Stimulated activated CD4-positive, alpha-beta T cell treated with anti-CD3 and anti-CD28 coated beads, Interleukin-1b, Interleukin-23, amount 100 ng/mL, for 4 hours (primary cell): ENCODE data around the gene IZUMO2.
A peak's percentile ranks its signal among the peaks of the same experiment; 100 is the strongest.
"Not testable (repeated sequence)": the region's sequence is repeated elsewhere in the genome, so short reads cannot be mapped to it uniquely, and the experiment has no call there.

Experiments
- DNase-seq, 2 donors: peaks; one replicate each; pipeline ENCODE4 v3.0.0-alpha.2; 2020; ENCODE audit warnings: low read depth in 2 of 2

IZUMO2 gene

DNA sequence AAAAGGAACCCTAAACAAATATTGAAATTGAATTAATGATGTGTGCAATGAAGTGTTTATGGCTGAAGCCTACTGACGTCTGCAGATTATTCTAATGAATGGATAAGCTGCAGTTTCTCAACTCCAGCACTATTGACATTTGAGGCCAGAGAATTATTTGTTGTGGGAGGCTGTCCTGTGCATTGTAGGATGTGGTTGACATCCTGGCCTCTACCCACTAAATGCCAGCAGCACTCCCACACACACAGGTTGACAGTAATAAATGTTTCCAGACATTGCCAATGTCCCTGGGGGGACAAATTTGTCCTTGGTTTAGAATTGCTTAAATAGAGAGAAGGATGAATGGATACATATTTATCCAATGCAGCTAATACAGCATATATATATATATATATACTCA, 21.1 kb upstream of the IZUMO2 start:
- DNase-seq: no peak

DNA sequence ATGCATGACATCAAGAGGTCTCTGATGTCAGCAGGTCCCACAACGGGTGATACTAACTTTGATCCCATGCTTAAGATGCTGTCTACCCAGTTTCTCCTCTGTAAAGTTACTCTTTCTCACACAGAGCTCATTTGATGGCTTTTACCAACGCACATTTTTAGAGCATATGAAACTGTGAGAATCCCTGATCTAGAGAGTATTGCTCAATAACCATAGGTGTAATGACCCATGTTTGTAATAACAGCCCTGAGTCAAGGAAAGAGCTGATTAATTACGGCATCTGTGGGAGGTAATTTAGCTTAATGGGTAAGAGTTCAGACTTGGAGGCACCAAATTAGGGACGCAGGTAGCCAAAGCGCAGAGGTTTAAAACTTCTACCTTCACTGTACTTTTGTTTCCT, 18.0 kb upstream of the IZUMO2 start:
- no peak for DNase-seq

DNA sequence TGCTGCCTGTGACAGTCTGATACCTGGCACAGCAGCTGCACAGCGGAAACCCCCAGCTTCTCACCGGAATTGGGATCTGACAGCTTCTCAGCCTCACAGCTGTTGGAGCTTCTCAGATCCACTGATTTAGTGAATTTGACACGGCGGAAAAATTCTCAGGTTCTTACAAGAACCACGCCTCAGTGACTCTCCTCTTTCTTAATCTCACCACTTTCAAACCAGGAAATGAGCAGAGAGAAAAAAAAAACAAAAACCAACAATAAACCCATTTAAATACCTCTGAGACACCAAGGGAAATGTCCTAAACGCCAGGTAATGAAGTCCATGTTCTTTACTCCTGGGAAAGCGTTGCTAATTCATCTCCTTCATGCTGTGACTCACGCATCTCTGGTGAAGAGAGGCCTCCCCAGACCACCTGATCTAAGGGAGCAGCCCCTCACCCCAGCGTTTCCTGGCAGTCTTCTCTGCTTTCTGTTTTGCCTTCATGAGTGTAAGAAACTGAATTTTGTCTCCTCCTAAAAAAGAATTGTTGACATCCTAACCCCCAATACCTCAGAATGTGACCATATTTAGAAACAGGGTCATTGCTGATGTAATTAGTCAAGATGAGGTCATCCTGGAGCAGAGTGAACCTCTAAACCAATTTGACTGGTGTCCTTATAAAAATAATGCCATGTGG, 15.9 kb upstream of the IZUMO2 start:
- DNase-seq: no peak

DNA sequence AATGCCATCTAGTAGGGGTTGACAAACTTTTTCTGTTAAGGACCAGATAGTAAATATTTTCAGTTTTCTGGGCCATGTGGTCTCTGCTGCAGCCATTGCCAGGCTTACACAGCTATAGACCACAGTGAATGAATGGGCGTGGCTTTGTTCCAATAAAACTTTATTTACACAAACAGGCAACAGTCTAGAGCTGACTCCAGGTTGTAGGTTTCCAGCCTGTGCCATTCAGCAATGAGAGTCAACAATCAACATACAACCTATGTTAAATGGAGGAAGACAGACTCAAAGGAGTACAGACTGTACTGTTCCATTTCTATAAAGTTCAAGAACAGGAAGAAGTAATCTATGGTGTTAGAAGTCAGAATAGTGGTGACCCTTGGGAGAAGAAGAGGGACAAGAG, 15.2 kb upstream of the IZUMO2 start:
- DNase-seq: no peak

DNA sequence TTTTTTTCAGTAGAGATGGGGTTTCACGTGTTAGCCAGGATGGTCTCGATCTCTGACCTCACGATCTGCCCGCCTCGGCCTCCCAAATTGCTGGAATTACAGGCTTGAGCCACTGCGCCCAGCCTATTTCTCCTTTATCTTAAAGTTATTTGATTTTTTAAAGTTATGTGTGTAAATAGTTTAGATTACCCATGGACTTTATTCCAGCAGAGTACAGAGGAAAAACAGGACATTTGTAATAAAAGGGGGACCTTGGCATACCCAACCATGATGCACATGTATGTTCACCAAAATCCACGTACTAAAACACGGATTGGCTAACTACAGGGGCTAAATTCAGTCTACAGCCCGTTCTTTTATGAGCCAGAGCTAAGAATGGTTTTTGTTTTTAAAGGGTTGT, 13.7 kb upstream of the IZUMO2 start:
- no peak for DNase-seq

DNA sequence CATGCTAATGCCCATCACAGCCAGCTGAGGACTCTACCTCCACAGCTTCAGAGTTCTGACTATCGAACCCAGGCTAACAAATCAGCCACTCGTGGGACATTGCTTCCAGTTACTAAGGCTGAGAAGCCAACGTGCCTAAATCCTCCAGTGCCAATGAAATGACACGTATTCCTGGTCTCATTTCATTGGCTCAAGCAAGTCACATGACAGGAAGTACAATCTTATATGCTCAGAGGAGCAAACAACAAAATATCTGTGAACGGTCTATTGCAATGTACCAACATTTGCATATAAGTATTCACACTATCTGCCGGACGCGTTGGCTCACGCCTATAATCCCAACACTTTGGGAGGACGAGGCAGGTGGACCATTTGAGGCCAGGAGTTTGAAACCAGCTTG, 12.8 kb upstream of the IZUMO2 start:
- DNase-seq: no peak

DNA sequence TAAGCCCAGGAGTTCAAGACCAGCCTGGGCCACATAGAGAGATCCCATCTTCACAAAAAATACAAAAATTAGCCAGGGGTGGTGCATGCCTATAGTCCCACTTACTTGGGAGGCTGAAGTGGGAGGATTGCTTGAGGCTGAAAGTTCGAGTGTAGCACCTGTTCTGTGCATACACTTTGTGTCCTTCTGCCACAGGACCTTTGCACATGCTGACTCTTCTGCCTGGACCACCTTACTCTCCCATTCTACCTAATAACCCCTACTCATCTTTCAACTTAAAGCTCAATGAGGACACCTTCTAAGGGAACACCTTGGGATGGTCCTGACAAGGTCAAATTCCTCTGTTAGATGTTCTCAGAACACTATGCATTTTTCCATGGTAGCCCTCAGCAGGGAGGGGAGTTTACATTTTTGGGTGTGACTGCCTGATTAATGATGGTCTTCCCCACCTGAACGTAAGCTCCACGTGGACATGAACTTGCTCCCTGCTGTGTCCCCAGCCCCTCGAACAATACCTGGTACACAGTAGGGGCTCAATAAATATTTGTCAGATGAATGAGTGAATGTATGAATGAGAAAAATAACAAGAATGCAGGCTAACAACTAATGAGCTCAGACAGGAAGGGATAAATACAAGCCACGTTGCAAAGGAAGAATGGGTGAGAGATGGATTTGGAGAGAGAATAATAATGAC, 11.2 kb upstream of the IZUMO2 start:
- no peak for DNase-seq

DNA sequence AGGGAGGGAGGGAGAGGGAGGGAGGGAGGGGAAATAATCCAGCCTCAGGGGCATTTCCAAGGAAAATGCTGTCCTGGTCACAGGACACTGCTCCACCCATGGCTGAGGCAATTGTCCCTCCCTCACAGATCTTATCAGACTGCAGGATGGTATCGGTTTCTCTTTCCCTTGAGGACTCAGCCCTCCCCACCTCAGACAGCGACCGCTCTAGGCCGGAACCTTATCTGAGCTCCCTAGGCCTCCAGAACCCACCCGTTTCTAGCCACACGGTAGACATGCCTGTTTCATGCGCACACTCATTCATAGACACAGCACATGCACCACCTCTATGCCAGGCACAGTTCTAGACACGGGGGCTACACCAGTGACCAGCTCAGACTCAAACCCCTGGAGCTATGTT, 10.0 kb upstream of the IZUMO2 start:
- no peak for DNase-seq

DNA sequence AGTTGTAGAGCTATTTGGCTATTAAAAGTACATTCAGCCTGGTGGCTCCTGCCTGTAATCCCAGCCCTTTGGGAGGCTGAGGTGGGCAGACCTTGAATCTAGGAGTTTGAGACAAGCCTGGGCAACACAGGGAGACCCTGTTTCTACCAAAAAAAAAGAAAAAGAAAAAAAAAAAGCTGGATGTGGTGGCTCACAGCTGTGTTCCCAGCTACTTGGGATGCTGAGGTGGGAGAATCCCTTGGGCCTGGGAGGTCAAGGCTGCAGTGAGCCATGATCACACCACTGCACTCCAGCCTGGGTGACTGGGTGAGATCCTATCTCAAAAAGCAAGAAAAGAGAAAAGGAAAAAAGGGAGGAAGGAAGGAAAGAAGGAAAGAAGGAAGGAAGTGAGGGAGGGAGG, 9.6 kb upstream of the IZUMO2 start:
- DNase-seq: no peak

DNA sequence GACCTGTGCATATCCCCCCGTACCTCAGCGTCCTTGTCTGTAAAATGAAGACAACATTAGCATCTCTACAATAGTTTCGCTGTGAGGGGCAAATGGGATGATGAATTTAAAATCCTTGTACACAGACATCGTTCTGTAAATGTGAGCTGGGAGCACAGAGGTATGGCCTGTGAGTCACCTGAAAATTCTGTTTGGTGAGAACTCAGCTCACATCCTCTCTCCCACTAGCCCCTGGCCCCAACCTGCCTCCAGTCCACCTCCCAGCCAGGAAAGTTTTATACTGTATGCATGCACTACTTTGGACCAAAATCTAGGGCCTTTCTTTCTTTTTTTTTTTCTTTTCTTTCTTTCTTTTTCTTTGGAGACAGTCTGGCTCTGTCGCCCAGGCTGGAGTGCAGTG, 8.7 kb upstream of the IZUMO2 start:
- no peak for DNase-seq

DNA sequence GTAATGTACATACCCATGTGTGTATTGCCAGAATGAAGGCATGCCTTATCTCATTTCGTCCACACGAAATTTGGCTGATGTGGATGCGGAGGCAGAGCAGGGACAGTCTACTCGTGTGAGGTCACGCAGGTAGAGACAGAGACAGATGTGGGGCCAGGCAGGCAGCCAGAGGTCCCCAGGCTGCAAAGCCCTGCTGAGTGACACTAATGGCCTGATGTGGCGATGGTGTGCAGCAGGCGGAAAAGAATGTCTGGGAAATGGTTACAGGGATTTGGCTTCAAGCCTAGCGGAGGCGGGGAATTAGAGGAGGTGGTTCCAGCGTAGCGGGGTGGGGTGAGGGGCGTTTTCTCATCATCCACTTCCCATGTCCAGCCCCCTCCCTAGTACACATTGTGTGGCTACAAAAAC, 4.2 kb upstream of the IZUMO2 start:
- DNase-seq: no peak

DNA sequence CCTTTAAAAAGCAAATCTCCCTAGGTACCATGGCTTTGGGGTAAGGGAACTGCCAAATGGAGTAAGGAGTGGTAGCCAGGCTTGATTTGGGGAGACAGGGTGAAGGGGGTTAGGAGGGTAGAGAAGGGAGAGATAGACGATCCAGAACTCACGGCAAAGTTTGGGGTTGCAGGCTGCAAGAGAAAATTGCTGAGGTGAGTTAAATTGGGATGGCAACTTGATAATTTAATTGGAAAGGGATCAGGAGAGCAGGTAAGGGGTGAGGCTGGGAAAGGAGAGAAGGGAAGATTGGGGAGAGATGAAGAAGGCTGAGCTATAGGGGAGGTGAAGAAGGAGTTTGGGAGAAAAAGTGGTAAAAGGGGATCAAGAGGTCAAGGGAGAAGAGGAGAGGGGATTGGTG, 4.0 kb downstream of the IZUMO2 start:
- DNase-seq: no peak

DNA sequence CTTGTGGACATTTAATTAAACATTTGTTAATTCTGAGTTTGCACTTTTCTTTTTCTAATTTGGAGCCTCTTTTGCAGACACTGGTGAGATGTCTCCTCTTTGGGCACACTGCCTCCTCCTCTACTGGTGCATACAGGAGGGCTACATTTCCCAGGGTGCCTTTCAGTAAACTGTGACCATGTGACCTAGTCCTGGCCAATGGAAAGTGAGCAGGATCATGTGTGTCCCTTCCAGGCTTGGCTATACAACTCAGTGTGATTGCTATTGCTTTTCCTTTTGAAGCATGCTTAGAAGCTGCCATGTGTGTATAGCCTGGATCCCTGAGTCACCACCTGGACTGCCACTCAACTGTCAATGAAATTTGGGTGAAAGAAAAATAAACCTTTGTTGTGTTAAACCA, 4.5 kb downstream of the IZUMO2 start:
- no peak for DNase-seq

DNA sequence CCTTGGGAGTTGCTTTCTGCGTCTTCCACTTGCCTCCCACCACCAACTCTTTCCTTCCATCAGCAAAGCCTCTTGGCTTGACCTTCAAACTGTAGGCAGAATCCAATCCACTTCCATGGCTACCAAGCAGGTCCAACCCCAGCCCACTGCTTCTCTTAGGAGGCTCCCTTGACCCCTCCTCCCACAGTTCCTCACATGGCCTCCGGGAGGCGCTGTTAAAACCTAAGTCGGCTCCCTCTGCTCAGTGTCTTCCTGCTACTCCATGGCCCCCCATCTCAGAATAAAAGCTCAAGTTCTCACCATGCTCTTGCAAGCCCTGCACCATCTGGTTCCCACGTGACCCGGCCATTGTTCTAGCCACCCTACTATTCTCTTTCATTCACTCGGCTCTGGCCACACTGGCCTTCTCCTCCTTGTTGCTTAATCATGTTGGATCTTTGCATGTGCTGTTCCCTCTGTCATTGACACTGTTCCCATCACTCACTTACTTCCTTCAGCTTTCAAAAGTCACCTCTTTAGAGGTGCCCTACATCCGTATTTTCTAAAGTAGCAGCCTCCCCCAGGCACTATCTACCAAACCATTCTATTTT, 7.5 kb downstream of the IZUMO2 start:
- DNase-seq: no peak

DNA sequence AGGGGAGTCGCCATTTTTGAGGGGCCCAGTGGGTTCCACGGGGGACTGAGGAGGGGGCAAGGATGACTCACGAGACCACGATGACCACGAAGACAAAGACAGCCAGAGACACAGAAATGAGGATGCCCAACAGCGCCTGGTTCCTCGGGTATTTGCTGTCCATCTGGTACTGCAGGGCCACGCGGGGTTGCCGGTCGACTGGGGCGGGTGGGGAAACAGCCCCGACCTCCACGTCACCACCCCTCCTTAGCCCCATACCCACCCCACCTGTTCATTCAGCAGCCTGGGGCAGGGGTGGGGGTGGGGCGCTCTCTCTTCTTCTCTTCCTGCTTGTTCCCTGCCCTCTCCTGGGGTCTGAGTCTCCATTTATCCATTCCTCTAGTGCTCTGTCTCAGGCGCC, 8.6 kb downstream of the IZUMO2 start:
- no peak for DNase-seq

DNA sequence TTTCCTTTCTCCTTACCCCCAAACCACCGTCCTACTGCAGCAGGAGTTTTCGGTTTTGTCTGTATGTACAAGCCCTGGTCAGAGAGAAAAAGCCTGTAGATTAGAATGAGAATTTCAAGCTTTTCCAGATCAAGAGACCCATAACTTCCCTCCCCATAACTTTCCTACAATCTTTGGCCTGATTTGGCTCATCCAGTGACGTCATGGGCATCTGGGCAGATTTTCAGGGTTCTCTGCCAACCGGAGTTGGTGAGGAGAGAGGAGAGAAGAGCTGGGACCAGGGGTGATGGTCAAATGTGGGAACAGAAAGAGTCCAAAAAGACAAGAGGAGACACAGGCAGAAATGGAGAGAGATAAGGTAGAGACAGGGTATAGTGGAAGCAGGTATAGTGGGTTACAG, 10.5 kb downstream of the IZUMO2 start:
- DNase-seq: no peak

DNA sequence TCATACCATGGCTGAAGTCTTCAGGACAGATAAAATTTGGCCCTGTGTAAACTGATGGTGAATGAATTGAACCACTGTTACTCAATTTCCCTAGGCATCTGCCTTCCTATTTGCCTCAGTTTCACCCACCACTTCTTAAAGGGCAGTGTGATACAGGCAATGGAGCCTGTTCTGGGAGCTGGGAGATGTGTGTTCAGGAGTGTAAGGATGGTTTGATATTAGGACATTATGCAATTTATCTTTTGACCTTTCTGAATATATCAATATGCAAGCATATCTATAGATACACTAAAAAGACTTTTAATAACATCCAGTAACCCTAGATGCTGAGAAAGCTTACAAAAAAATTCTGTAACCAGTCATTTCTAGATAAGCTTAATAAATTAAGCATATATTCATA, 14.6 kb downstream of the IZUMO2 start:
- DNase-seq: no peak

DNA sequence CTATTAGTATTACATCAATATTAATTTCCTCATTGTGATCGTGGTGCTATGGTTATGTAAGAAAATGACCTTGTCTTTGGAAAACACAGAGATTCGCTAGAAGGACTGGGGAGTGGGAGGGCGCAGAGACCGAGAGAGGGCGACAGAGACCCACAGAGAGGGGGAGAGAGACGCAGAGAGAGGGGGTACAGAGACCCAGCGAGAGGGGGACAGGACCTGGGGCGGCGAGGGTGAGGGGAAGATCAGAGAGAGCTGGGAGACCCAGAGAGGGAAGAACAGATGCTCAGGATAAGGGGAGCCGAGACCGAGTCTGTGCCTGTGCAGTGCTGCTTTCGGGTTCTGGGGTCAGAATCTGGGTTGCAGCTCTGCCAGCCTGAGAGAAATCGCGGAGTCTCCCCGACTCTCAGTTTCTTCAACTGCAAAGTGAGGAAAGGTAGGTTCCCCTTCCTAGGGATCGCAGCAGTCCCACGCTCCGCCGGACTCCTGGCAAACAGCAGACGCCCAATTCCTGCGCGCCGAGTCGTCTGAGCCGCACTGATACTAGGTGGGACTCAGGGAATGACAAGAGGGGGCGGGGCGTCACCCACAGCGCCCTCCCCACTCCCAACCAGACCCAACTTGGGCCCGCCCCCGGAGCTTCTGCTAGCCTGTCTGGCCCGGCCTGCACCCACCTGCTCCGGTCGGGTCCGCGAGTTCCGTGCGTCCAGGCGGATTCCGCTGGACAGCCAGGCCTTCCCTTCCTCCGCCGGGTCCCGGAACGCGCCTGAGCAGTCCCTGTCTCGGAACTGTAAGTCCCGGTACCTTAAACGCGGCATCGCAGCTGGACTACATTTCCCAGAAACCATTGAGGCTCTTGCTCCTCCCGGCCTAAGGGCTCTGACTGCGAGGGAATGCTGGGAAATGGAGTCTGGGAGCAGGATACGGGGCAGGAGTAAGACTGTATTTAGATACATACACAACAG, 15.3 kb downstream of the IZUMO2 start:
- DNase-seq: peak; percentile 48 to 63

DNA sequence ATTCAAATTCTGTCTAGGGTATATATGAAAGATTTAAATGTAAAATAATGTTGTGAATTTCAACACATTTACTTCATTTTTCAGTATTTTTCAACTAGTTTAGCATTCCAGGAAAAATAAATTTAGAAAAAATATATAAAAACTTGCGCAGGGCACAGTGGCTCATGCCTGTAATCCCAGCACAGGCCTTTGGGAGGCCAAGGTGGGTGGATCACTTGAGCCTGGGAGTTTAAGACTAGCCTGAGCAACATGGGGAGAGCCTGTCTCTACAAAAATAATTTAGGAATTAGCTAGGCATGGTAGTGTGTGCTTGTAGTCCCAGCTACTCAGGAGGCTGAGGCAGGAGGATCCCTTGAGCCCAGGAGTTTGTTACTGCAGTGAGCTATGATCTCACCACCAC, 21.2 kb downstream of the IZUMO2 start:
- DNase-seq: not testable (repeated sequence)

DNA sequence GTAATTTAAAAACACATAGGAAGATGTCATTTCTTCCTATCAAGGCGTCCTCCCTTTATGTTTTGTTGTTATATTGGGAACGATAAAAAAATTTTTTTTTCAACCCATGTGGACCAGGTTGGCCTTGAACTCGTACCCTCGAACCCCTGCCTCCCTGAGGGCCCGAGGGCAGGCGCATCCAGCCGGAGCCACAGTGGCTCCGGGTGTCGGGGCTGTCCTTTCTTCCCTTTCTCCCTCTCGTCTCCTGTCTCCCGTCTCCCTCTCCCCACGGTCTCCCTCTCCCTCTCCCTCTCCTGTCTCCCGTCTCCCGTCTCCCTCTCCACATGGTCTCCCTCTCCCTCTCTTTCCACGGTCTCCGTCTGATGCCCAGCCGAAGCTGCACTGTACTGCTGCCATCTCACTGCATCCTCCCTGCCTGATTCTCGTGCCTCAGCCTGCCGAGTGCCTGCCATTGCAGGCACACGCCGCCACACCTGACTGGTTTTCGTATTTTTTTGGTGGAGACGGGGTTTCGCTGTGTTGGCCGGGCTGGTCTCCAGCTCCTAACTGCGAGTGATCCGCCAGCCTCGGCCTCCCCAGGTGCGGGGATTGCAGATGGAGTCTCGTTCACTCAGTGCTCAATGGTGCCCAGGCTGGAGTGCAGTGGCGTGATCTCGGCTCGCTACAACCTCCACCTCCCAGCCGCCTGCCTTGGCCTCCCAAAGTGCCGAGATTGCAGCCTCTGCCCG, 22.8 kb downstream of the IZUMO2 start:
- not testable (repeated sequence) for DNase-seq

DNA sequence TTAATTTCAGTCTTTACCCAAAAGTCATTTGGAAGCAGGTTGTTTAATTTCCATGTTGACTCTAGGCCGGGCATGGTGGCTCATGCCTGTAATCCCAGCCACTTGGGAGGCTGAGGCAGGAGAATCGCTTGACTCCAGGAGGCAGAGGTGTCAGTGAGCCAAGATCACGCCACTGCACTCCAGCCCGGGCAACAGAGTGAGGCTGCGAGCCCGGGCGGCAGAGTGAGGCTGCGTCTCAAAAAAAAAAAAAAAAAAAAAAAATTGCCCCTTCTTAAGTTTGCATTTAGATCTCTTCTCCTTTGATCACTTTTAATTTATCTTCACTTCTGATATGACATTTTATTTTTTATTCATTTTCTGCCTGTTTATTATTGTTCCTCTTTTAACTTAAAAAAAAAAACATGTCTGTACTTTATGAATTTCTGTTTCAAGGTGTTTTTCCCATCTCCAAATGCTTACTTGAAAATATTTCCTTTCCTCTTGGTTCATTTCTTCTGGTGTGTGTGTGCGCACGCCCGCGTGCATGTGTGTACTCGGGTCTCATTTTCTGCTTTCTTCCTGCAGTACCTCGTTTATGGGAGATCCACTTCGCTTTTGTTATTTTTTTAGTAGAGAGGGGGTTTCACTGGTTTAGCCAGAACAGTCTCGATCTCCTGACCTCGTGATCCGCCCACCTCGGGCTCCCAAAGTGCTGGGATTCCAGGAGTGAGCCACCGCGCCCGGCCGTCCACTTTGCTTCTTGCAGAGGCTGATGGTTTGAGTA, 26.3 kb downstream of the IZUMO2 start:
- DNase-seq: not testable (repeated sequence)
